ENCODE results near the gene UST.

The UST gene

GRCh38 chr6:148827416-148828045 is 80.7 kb downstream of the UST start:
- no peak overlapping the region for H3K27ac ChIP-seq
- no peaks in the 10 kb centered on the region for H3K79me2 ChIP-seq (ENCODE audit: insufficient read depth, low read depth)
- no peaks in the 10 kb centered on the region for H3K36me3 ChIP-seq (ENCODE audit: insufficient read depth)
- H3K4me2 ChIP-seq = no peak overlapping the region
- H3K9ac ChIP-seq = no peak overlapping the region
- TF ChIP-seq, protein P1, sequence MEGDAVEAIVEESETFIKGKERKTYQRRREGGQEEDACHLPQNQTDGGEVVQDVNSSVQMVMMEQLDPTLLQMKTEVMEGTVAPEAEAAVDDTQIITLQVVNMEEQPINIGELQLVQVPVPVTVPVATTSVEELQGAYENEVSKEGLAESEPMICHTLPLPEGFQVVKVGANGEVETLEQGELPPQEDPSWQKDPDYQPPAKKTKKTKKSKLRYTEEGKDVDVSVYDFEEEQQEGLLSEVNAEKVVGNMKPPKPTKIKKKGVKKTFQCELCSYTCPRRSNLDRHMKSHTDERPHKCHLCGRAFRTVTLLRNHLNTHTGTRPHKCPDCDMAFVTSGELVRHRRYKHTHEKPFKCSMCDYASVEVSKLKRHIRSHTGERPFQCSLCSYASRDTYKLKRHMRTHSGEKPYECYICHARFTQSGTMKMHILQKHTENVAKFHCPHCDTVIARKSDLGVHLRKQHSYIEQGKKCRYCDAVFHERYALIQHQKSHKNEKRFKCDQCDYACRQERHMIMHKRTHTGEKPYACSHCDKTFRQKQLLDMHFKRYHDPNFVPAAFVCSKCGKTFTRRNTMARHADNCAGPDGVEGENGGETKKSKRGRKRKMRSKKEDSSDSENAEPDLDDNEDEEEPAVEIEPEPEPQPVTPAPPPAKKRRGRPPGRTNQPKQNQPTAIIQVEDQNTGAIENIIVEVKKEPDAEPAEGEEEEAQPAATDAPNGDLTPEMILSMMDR (conservative IDR thresholded peaks at IDR 0.05; ENCODE audit: low read depth, low read length) = no peak
- no peak overlapping the region for H2AFZ ChIP-seq (ENCODE audit: low read depth)
- no peaks in the 10 kb centered on the region for H3K4me1 ChIP-seq (ENCODE audit: low read depth, poor library complexity, severe bottlenecking)
- H3K27me3 ChIP-seq (ENCODE audit: insufficient read depth, low read depth) = no peaks in the 10 kb centered on the region
- no peak overlapping the region for H3K4me3 ChIP-seq (IDR thresholded peaks at IDR 0.05; ENCODE audit: insufficient read depth, low read depth, low read length)
- no peaks in the 10 kb centered on the region for H4K20me1 ChIP-seq (ENCODE audit: insufficient read depth)

DNA sequence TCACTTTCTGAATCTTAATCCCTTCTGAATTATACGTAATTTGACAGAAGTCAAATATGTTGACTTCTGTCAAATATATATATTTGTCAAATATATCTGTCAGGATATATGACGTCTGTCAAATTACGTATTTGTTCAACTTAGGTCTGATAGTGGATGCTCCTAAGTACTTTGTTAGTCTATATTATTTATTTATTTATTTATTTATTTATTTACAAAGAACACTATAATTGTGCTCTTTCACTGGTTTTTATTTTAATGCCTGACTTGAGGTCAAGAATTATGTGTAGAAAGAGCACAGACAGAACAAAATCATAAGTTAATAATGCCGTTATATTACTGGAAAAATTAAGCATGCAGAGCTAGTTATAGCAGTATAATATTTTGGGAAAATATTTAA is 81.2 kb downstream of the UST start:
- no peaks in the 10 kb centered on the region for H3K27me3 ChIP-seq (ENCODE audit: insufficient read depth, low read depth)
- H4K20me1 ChIP-seq (ENCODE audit: insufficient read depth) = no peaks in the 10 kb centered on the region
- H3K4me1 ChIP-seq (ENCODE audit: low read depth, poor library complexity, severe bottlenecking) = no peaks in the 10 kb centered on the region
- H3K27ac ChIP-seq = no peak overlapping the region
- no peak overlapping the region for H3K4me2 ChIP-seq
- TF ChIP-seq, protein P1 (conservative IDR thresholded peaks at IDR 0.05; ENCODE audit: low read depth, low read length) = no peak
- H3K36me3 ChIP-seq (ENCODE audit: insufficient read depth) = no peaks in the 10 kb centered on the region
- H2AFZ ChIP-seq (ENCODE audit: low read depth) = no peak overlapping the region
- H3K4me3 ChIP-seq (IDR thresholded peaks at IDR 0.05; ENCODE audit: insufficient read depth, low read depth, low read length) = no peak overlapping the region
- no peaks in the 10 kb centered on the region for H3K79me2 ChIP-seq (ENCODE audit: insufficient read depth, low read depth)
- no peak overlapping the region for H3K9ac ChIP-seq

DNA sequence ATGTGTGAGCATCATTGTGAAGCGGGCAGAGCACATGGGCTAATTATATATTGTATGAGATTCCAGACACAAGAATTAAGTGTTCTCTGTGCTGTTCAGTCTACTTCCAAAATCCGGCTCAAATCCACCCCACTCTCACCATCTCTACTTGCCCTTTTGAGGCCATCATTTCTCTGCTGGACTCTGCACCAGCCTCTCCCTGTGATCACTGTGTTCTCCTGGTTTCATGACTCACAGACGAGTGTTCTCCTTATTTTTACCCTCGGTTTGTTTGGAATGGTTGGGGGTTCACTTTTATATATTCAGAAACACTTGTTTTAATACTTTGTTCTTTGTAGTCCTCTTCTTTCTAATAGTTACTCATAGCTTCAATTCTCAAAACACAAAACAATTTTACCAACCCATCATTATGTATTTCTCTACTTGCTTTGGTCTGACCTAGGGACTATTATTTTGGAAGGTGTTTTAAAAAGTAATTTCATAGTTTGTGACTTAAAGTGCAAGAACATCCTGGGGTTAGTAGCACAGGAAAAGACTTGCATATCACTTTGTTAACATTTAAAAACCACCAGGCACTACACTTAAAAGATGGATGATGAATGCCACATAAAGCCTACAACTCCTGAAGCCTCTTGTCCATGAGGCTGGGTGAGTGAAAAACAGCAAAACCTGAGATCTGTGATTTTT is 82.7 kb downstream of the UST start:
- Histone ChIP-seq H4K20me1 (ENCODE audit: insufficient read depth) (no peaks in the 10 kb centered on the region), H3K36me3 (ENCODE audit: insufficient read depth) (no peaks in the 10 kb centered on the region), H3K27ac (no peak overlapping the region), H3K79me2 (ENCODE audit: insufficient read depth, low read depth) (no peaks in the 10 kb centered on the region), H3K9ac (no peak overlapping the region), H3K27me3 (ENCODE audit: insufficient read depth, low read depth) (no peaks in the 10 kb centered on the region), H3K4me2 (no peak overlapping the region), H3K4me3 (IDR thresholded peaks at IDR 0.05; ENCODE audit: insufficient read depth, low read depth, low read length) (no peak overlapping the region), H3K4me1 (ENCODE audit: low read depth, poor library complexity, severe bottlenecking) (no peaks in the 10 kb centered on the region), H2AFZ (ENCODE audit: low read depth) (no peak overlapping the region)
- TF ChIP-seq, protein P1 (conservative IDR thresholded peaks at IDR 0.05; ENCODE audit: low read depth, low read length) = no peak

GRCh38 chr6:148830614-148831013 is 83.8 kb downstream of the UST start:
- H3K79me2 ChIP-seq (ENCODE audit: insufficient read depth, low read depth) = no peaks in the 10 kb centered on the region
- H2AFZ ChIP-seq (ENCODE audit: low read depth) = no peak overlapping the region
- H3K4me1 ChIP-seq (ENCODE audit: low read depth, poor library complexity, severe bottlenecking) = no peaks in the 10 kb centered on the region
- TF ChIP-seq, protein P1 (conservative IDR thresholded peaks at IDR 0.05; ENCODE audit: low read depth, low read length) = no peak
- H4K20me1 ChIP-seq (ENCODE audit: insufficient read depth) = no peaks in the 10 kb centered on the region
- no peak overlapping the region for H3K4me3 ChIP-seq (IDR thresholded peaks at IDR 0.05; ENCODE audit: insufficient read depth, low read depth, low read length)
- H3K4me2 ChIP-seq = no peak overlapping the region
- H3K27me3 ChIP-seq (ENCODE audit: insufficient read depth, low read depth) = no peaks in the 10 kb centered on the region
- no peak overlapping the region for H3K9ac ChIP-seq
- H3K27ac ChIP-seq = no peak overlapping the region
- no peaks in the 10 kb centered on the region for H3K36me3 ChIP-seq (ENCODE audit: insufficient read depth)

Data from KMS-11 (cell line).